ENCODE results near the gene HGFAC. TPM values are rescaled to one million over a fixed set of nuclear protein-coding genes. Genes with fewer than 3 reads are reported as not detected.

The HGFAC gene
- total and polyA plus RNA-seq, 10 of the 15 experiments (the other 5 are each of a cell fraction or from before 2014, with no cell fraction given), result 0.38 TPM; not detected in 9

- DNase-seq (ENCODE audit: low read depth, low spot score) (no peak), FAIRE-seq (no peak), ATAC-seq (no peak)
- H3K27ac ChIP-seq (ENCODE audit: control insufficient read depth, insufficient read depth), result no peak overlapping the region
- no peaks in the 10 kb centered on the region for H3K27me3 ChIP-seq (replicated peaks in 1 of 2; ENCODE audit: control insufficient read depth in 2 of 2, insufficient read depth in 2 of 2, low read length in 1 of 2)
- in situ Hi-C loops (cut with MboI) (no loop called here), intact Hi-C loops (cut with micrococcal nuclease; ENCODE audit: unreplicated experiment) (no loop called here)
- TF ChIP-seq ZNF207 (IDR thresholded peaks at IDR 0.05; ENCODE audit: borderline replicate concordance) (no peak), ZZZ3 (IDR thresholded peaks at IDR 0.05; ENCODE audit: control insufficient read depth, insufficient read length, low read depth) (no peak), CHD4 (IDR thresholded peaks at IDR 0.05) (no peak), GABPA (IDR thresholded peaks at IDR 0.05; ENCODE audit: low read depth) (no peak), NR2F1 (conservative IDR thresholded peaks at IDR 0.05) (no peak), SREBF1 (IDR thresholded peaks at IDR 0.05; ENCODE audit: low read length) (no peak), SREBF2 (IDR thresholded peaks at IDR 0.05; ENCODE audit: low read length) (no peak), FOXK2 (IDR thresholded peaks at IDR 0.05) (no peak), HCFC1 (IDR thresholded peaks at IDR 0.05; ENCODE audit: low read length) (no peak), RELA (IDR thresholded peaks at IDR 0.05; ENCODE audit: borderline replicate concordance, partially characterized antibody) (no peak)
- H3K4me2 ChIP-seq (ENCODE audit: control insufficient read depth, insufficient read depth), result no peak overlapping the region
- no peaks in the 10 kb centered on the region for H3K4me1 ChIP-seq (ENCODE audit: control insufficient read depth, insufficient read depth, low read length)
- ChIA-PET RAD21 (ENCODE audit: unreplicated experiment) (no interaction called here), SMC1A (ENCODE audit: uncharacterized antibody, unreplicated experiment) (no interaction called here), CTCF (no interaction called here), POLR2A (no interaction called here)
- H3K79me2 ChIP-seq (ENCODE audit: control insufficient read depth, insufficient read depth, low read length), result no peaks in the 10 kb centered on the region
- no peak overlapping the region for H3K9ac ChIP-seq (ENCODE audit: control insufficient read depth, insufficient read depth, low read length)
- no peaks in the 10 kb centered on the region for H3K9me3 ChIP-seq (replicated peaks; ENCODE audit: control insufficient read depth, insufficient read depth, low read length)
- no peak overlapping the region for H3K4me3 ChIP-seq
- H2AFZ ChIP-seq (ENCODE audit: control insufficient read depth, low read depth, low read length), result no peak overlapping the region
- no TSS peak for BruUV-seq (replicated peaks)
- no peaks in the 10 kb centered on the region for H3K36me3 ChIP-seq (ENCODE audit: control insufficient read depth in 2 of 2, insufficient read depth in 2 of 2, low read length in 1 of 2)
- 82% methylated on average over 6 of the region's 6 CpGs for WGBS (ENCODE audit: insufficient coverage, insufficient replicate concordance, low lambda C conversion rate, missing lambda C conversion rate)
- no peaks in the 10 kb centered on the region for H4K20me1 ChIP-seq (ENCODE audit: control insufficient read depth, insufficient read depth)
Observed at GRCh38 chr4:3497095-3497494, 55.3 kb downstream of the HGFAC start.

Measured in GM12878 (cell line).